Pons (tissue), 1 donor: Measurements from ENCODE around the gene DAPK1.

Experiments used
- DNase-seq: peaks from one replicate; pipeline ENCODE4 v3.0.0-alpha.2; 2016; ENCODE audit warnings: low spot score

The DAPK1 gene

GRCh38 chr9:87497604-87498045 is at the start of gene DAPK1:
DAPK1 (plus strand) TSS chr9:87497867; CDS start chr9:87499078, 1,211 bp downstream.
- DNase-seq = no peak

- no peak for DNase-seq
These were observed 46.5 kb upstream of the DAPK1 start for GRCh38 chr9:87451149-87451548.

DNA sequence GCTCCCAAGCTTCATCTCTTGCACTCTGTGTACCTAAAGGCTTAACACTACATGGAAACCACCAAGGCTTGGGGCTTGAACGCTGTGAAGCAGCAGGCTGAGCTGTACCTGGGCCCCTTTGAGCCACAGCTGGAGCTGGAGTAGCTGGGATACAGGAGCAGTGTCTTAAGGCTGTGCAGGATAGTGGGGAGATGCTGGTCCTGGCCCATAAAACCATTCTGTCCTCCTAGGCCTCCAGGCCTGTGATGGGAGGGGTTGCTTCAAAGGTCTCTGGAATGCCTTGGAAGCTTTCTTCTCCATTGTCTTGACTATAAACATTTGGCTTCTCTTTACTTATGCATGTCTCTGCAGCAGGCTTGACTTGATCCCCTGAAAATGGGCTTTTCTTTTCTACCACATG is 42.3 kb upstream of the DAPK1 start:
- DNase-seq = no peak

DNA sequence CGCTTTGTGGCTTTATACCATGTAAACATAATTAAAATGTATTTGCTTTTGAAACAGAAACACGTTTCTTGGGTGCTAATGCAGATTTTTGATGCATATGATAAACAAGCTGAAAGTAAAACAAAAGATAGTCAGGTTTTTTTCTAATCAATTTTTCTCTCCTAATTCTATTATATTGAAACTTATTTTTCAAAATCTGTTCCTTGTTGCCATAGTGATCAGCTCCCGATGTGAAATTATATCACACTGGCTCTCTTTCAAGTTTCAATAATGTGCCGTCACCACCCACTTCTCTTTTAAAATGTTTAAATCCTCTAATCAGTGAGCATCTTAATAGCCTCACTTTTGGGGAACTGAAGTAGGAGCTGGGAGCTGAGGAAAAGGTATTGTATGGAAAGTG is 36.4 kb upstream of the DAPK1 start:
- no peak for DNase-seq

- no peak for DNase-seq
These were observed 33.3 kb upstream of the DAPK1 start for GRCh38 chr9:87464110-87464991.

DNA sequence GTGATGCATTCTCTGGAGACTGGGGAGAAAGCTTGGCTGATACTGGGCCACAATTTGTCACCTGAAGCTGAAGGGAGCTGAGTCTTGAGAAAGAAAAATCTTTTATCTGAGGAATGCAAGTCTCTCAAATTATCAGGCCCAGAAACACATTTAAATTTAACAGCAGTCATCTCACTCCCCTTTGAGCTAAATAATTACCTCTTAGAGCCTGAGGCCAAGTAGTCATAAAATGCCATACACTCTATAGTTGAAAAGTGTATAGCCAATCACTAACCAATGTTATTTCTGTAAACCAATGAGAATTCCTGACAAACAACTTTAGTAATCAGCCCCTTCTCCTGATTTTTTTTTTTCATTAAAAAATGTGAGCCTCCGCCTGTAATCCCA is 32.7 kb upstream of the DAPK1 start:
- no peak for DNase-seq

GRCh38 chr9:87465816-87466215 is 31.9 kb upstream of the DAPK1 start:
- no peak for DNase-seq

GRCh38 chr9:87467187-87467586 is 30.5 kb upstream of the DAPK1 start:
- no peak for DNase-seq

DNA sequence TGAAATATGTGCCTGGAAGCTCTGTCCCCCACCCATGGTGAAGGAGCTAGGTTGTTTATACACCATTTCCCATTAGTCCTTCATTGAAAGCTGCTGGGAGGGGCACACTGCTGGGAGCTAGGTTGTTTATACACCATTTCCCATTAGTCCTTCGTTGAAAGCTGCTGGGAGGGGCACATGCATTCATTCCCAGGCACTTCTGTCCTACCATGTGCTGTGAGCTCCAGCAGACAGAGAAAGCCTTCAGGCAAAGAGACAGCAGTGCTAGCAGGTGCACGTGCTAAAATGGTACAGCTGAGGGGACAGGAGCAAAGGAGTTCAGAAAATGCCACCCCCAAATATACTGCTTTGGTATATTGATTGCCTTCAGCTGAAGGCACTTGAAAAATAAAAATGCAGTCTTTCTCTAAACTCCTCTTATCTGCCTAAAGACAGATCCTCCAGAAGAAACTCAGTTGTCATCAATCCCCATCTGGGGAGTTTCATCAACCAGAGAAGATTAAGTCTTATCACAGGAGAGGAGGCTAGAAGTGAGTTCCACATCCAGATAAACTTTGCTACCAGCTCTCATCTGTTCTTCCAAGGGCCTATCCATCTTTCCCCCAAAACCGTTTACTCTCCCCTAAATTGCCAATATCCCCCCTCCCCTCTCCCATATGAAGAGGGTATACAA is 27.7 kb upstream of the DAPK1 start:
- DNase-seq = no peak

- no peak for DNase-seq
These were observed 25.9 kb upstream of the DAPK1 start for GRCh38 chr9:87471746-87472145.

DNA sequence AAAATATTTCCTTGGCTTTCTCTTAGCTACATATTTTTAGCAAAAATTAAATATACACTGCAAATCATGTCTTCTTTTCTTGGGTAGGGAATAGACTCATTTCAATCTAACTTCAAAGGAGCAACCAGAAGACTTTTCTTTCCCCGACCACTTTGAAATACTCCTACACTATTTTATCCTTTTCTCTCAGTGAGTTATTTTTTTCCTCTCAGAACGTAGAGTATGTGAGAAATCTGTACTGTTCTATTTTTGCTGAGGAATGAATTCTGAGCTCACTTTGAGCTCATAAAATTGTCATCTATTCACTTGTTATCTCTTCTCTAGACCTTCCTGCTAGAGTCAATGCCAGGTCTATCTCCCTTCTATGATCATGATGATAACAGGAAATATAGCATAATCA is 22.2 kb upstream of the DAPK1 start:
- DNase-seq = no peak

GRCh38 chr9:87478226-87478992 is 19.3 kb upstream of the DAPK1 start:
- no peak for DNase-seq

DNA sequence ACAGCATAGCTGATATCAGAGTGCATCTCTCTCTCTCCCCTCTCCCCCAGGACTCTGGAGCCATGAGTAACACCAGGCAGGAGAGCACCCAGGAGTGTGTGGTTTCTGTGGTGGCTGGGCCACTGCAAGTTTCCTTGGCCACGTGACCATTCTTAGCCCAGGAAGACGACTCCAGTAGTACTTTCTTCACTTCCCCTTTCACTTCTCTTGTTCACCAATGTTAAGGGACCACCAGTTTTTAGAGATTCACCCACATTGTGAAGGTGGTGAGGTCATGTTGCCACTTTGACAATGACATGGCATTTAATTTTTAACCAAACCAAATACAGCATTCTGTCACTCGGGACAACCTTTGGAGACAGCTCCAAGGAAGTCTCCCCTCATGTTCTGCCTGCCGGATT is 17.9 kb upstream of the DAPK1 start:
- peak; percentile 74 for DNase-seq

- no peak for DNase-seq
These were observed 15.5 kb upstream of the DAPK1 start for GRCh38 chr9:87481890-87482855.

- DNase-seq = no peak
These were observed 7.4 kb upstream of the DAPK1 start for GRCh38 chr9:87490225-87490624.

- no peak for DNase-seq
These were observed 6.8 kb upstream of the DAPK1 start for GRCh38 chr9:87490907-87491306.

- no peak for DNase-seq
These were observed 6.1 kb upstream of the DAPK1 start for GRCh38 chr9:87491523-87491922.

DNA sequence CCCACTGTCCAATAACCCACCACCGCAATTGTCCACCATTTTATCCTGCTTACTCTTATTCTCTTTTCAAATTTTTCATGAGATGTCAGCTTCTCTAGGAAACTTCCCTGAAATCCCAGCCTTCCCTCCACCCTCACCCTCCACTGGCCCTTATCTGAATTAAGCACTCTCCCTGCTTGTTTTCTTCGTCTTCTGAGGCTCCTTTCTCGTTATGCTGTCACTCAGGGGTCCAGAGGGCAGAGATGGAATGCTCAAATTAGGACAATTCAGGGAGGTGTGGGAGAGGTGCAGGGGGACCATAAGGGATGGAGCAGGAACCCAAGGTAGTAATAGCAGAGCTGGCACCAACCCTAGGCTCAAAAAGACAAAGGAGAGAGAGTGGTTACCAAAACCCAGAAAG is 5.0 kb upstream of the DAPK1 start:
- DNase-seq = no peak

DNA sequence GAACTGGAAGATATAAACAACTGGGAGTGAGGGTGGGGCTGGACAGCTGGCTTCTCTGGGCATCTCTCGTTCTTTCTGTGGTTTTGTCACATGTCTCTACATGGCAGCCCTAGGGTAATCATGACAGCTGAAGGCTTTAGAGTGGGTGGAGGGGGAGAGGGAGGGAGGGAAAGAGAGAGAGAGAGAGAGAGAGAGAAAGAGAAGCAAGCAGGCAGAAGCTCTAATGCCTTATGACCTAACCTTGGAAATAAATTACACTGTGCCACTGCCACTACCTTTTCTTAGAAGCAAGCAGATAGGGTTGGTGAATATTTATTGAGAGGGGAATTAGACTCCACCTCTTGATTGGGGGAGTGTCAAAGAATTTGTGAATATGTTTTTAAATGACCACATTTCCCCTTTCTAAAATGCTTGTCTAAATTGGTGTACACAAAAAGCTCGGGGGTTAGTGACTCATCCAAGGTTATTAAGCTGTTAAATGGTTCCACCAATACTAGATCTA is 2.6 kb upstream of the DAPK1 start:
- no peak for DNase-seq

DNA sequence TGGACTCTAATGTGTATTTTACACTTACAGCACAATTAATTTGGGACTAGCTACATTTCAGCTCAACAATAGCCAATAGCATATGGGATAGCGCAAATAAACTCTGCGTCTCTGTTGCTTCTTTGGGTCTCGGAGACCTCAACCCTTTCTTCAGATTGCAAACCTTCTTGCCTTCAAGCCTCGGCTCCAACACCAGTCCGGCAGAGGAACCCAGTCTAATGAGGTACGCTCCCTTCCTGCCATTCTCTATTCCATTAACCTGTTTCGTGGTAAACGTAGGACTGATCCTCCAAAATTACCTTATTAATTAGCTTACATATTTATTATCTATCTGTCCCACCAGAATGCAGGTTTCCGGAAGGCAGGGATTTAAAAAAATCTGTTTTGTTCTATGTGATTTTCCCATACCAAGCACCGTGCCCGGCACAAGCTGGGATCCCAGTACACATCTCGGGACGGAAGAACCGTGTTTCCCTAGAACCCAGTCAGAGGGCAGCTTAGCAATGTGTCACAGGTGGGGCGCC is 525 bp upstream of the DAPK1 start:
- DNase-seq = no peak
